ENCODE measurements around the gene CCNQ. TPM values are rescaled to one million over a fixed set of nuclear protein-coding genes. Genes with fewer than 3 reads are reported as not detected.

The CCNQ gene
- total RNA-seq, 1 experiment from 2014 or later, result 32.4 TPM

GRCh38 chrX:153583433-153583832 lies 15.5 kb downstream of the CCNQ start:
- Histone ChIP-seq H3K27me3 (replicated peaks; ENCODE audit: insufficient read depth, low read depth, low read length, poor library complexity) (no peaks in the 10 kb centered on the region), H3K9me3 (ENCODE audit: low read depth, low read length, poor library complexity, severe bottlenecking) (no peaks in the 10 kb centered on the region), H3K4me3 (ENCODE audit: low read depth, low read length, poor library complexity, severe bottlenecking) (no peak overlapping the region), H3K4me1 (ENCODE audit: insufficient read depth, low read length, poor library complexity, severe bottlenecking) (no peaks in the 10 kb centered on the region), H3K27ac (ENCODE audit: low read depth, low read length, poor library complexity, severe bottlenecking) (no peak overlapping the region), H3K36me3 (ENCODE audit: insufficient read depth, low read length, poor library complexity, severe bottlenecking) (no peaks in the 10 kb centered on the region)
- no peak for DNase-seq (ENCODE audit: low spot score)
- POLR2A ChIA-PET (ENCODE audit: low non-redundant PET), result no interaction called here
- BruUV-seq (replicated peaks), result no TSS peak
- intact Hi-C loops (cut with micrococcal nuclease; ENCODE audit: unreplicated experiment), result no loop called here
- TF ChIP-seq CTCF (conservative IDR thresholded peaks at IDR 0.05; ENCODE audit: low read depth, low read length) (no peak), EZH2 (IDR thresholded peaks at IDR 0.05; ENCODE audit: borderline replicate concordance, low read depth, low read length, poor library complexity, severe bottlenecking) (no peak)
- CTCF ChIA-PET, result no interaction called here

GRCh38 chrX:153582896-153583295 lies 16.0 kb downstream of the CCNQ start:
- Histone ChIP-seq H3K27ac (ENCODE audit: low read depth, low read length, poor library complexity, severe bottlenecking) (no peak overlapping the region), H3K36me3 (ENCODE audit: insufficient read depth, low read length, poor library complexity, severe bottlenecking) (no peaks in the 10 kb centered on the region), H3K9me3 (ENCODE audit: low read depth, low read length, poor library complexity, severe bottlenecking) (no peaks in the 10 kb centered on the region), H3K27me3 (replicated peaks; ENCODE audit: insufficient read depth, low read depth, low read length, poor library complexity) (no peaks in the 10 kb centered on the region), H3K4me3 (ENCODE audit: low read depth, low read length, poor library complexity, severe bottlenecking) (no peak overlapping the region), H3K4me1 (ENCODE audit: insufficient read depth, low read length, poor library complexity, severe bottlenecking) (no peaks in the 10 kb centered on the region)
- CTCF ChIA-PET, result no interaction called here
- POLR2A ChIA-PET (ENCODE audit: low non-redundant PET), result no interaction called here
- BruUV-seq (replicated peaks), result no TSS peak
- peak; percentile 33 for DNase-seq (ENCODE audit: low spot score)
- intact Hi-C loops (cut with micrococcal nuclease; ENCODE audit: unreplicated experiment), result no loop called here
- TF ChIP-seq CTCF (conservative IDR thresholded peaks at IDR 0.05; ENCODE audit: low read depth, low read length), result no peak
- no peak for TF ChIP-seq EZH2 (IDR thresholded peaks at IDR 0.05; ENCODE audit: borderline replicate concordance, low read depth, low read length, poor library complexity, severe bottlenecking)

- no peaks in the 10 kb centered on the region for H3K4me1 ChIP-seq (ENCODE audit: insufficient read depth, low read length, poor library complexity, severe bottlenecking)
- H3K36me3 ChIP-seq (ENCODE audit: insufficient read depth, low read length, poor library complexity, severe bottlenecking), result no peaks in the 10 kb centered on the region
- no peak overlapping the region for H3K4me3 ChIP-seq (ENCODE audit: low read depth, low read length, poor library complexity, severe bottlenecking)
- BruUV-seq (replicated peaks), result no TSS peak
- H3K27me3 ChIP-seq (replicated peaks; ENCODE audit: insufficient read depth, low read depth, low read length, poor library complexity), result no peaks in the 10 kb centered on the region
- no peaks in the 10 kb centered on the region for H3K9me3 ChIP-seq (ENCODE audit: low read depth, low read length, poor library complexity, severe bottlenecking)
- DNase-seq (ENCODE audit: low spot score), result peak; percentile 12
- CTCF ChIA-PET, result interaction anchor here (0.7 kb wide), 1 partner anchor 27 kb away, joined by 7 read pairs; no protein-coding TSS in a partner anchor
- TF ChIP-seq EZH2 (IDR thresholded peaks at IDR 0.05; ENCODE audit: borderline replicate concordance, low read depth, low read length, poor library complexity, severe bottlenecking) (no peak), CTCF (conservative IDR thresholded peaks at IDR 0.05; ENCODE audit: low read depth, low read length) (peak; percentile 58)
- no peak overlapping the region for H3K27ac ChIP-seq (ENCODE audit: low read depth, low read length, poor library complexity, severe bottlenecking)
- intact Hi-C loops (cut with micrococcal nuclease; ENCODE audit: unreplicated experiment), result no loop called here
- POLR2A ChIA-PET (ENCODE audit: low non-redundant PET), result no interaction called here
Observed at GRCh38 chrX:153580700-153581386, 18.1 kb downstream of the CCNQ start.

Data from A673 (cell line).